Neuron (in vitro differentiated cells): ENCODE results near the gene CAMTA1.

Experiments used
- H2AFZ ChIP-seq: one replicate; pipeline ENCODE4 v1.6.1; 2013; ENCODE audit warnings: low read depth, mild to moderate bottlenecking, inconsistent platforms, low read length, moderate library complexity
- H3K27me3 ChIP-seq: one replicate; pipeline ENCODE4 v1.6.1; 2013; ENCODE audit warnings: low read length; ENCODE audit not compliant: insufficient read depth
- H3K36me3 ChIP-seq: one replicate; pipeline ENCODE4 v1.6.1; 2013; ENCODE audit warnings: low read length; ENCODE audit not compliant: insufficient read depth
- H3K4me1 ChIP-seq: one replicate; pipeline ENCODE4 v1.6.1; 2013; ENCODE audit warnings: low read length; ENCODE audit not compliant: insufficient read depth
- H3K4me3 ChIP-seq: 2 replicates; pipeline ENCODE4 v1.5.1; 2013; ENCODE audit warnings: mild to moderate bottlenecking, low read length, moderate library complexity
- H3K9me3 ChIP-seq: one replicate; pipeline ENCODE4 v1.6.1; 2013; ENCODE audit warnings: low read length

The CAMTA1 gene

GRCh38 chr1:7504438-7504720, 719.1 kb downstream of the CAMTA1 start:
- no peak overlapping the region for H2AFZ ChIP-seq
- H3K9me3 ChIP-seq: no peaks in the 10 kb centered on the region
- no peaks in the 10 kb centered on the region for H3K36me3 ChIP-seq
- H3K27me3 ChIP-seq: peaks cover 2% of the 10 kb centered on the region
- no peaks in the 10 kb centered on the region for H3K4me1 ChIP-seq
- no peak overlapping the region for H3K4me3 ChIP-seq

- H3K27me3 ChIP-seq: peaks cover 2% of the 10 kb centered on the region
- no peak overlapping the region for H2AFZ ChIP-seq
- no peaks in the 10 kb centered on the region for H3K36me3 ChIP-seq
- no peaks in the 10 kb centered on the region for H3K4me1 ChIP-seq
- no peaks in the 10 kb centered on the region for H3K9me3 ChIP-seq
- H3K4me3 ChIP-seq: no peak overlapping the region
These were observed 720.0 kb downstream of the CAMTA1 start for GRCh38 chr1:7505094-7505770.

GRCh38 chr1:7505771-7506453, 720.7 kb downstream of the CAMTA1 start:
- Histone ChIP-seq H3K4me3 (no peak overlapping the region), H2AFZ (no peak overlapping the region), H3K36me3 (no peaks in the 10 kb centered on the region), H3K27me3 (peaks cover 2% of the 10 kb centered on the region), H3K4me1 (no peaks in the 10 kb centered on the region), H3K9me3 (no peaks in the 10 kb centered on the region)

- Histone ChIP-seq H2AFZ (no peak overlapping the region), H3K27me3 (peaks cover 2% of the 10 kb centered on the region), H3K9me3 (no peaks in the 10 kb centered on the region), H3K36me3 (no peaks in the 10 kb centered on the region), H3K4me3 (no peak overlapping the region), H3K4me1 (no peaks in the 10 kb centered on the region)
These were observed 721.4 kb downstream of the CAMTA1 start for GRCh38 chr1:7506454-7507284.

GRCh38 chr1:7507285-7508019, 722.2 kb downstream of the CAMTA1 start:
- Histone ChIP-seq H3K36me3 (no peaks in the 10 kb centered on the region), H3K27me3 (peaks cover 2% of the 10 kb centered on the region), H3K4me1 (no peaks in the 10 kb centered on the region), H2AFZ (no peak overlapping the region), H3K4me3 (no peak overlapping the region), H3K9me3 (no peaks in the 10 kb centered on the region)

GRCh38 chr1:7508052-7508933, 723.0 kb downstream of the CAMTA1 start:
- Histone ChIP-seq H3K36me3 (no peaks in the 10 kb centered on the region), H3K27me3 (peaks cover 6% of the 10 kb centered on the region), H2AFZ (no peak overlapping the region), H3K4me3 (no peak overlapping the region), H3K9me3 (no peaks in the 10 kb centered on the region), H3K4me1 (no peaks in the 10 kb centered on the region)

GRCh38 chr1:7508934-7509519, 723.8 kb downstream of the CAMTA1 start:
- Histone ChIP-seq H3K4me1 (no peaks in the 10 kb centered on the region), H2AFZ (no peak overlapping the region), H3K36me3 (no peaks in the 10 kb centered on the region), H3K9me3 (no peaks in the 10 kb centered on the region), H3K27me3 (peaks cover 6% of the 10 kb centered on the region), H3K4me3 (no peak overlapping the region)

GRCh38 chr1:7509598-7509997, 724.3 kb downstream of the CAMTA1 start:
- Histone ChIP-seq H3K9me3 (no peaks in the 10 kb centered on the region), H3K4me3 (no peak overlapping the region), H3K36me3 (no peaks in the 10 kb centered on the region), H3K27me3 (peaks cover 6% of the 10 kb centered on the region), H3K4me1 (no peaks in the 10 kb centered on the region), H2AFZ (no peak overlapping the region)

GRCh38 chr1:7510389-7510931, 725.2 kb downstream of the CAMTA1 start:
- Histone ChIP-seq H3K4me1 (no peaks in the 10 kb centered on the region), H3K27me3 (peaks cover 6% of the 10 kb centered on the region), H3K36me3 (no peaks in the 10 kb centered on the region), H3K4me3 (no peak overlapping the region), H2AFZ (no peak overlapping the region), H3K9me3 (no peaks in the 10 kb centered on the region)

GRCh38 chr1:7511381-7511780, 726.1 kb downstream of the CAMTA1 start:
- Histone ChIP-seq H3K4me3 (no peak overlapping the region), H3K4me1 (no peaks in the 10 kb centered on the region), H2AFZ (no peak overlapping the region), H3K36me3 (no peaks in the 10 kb centered on the region), H3K27me3 (peaks cover 6% of the 10 kb centered on the region), H3K9me3 (no peaks in the 10 kb centered on the region)

GRCh38 chr1:7513081-7513480, 727.8 kb downstream of the CAMTA1 start:
- H2AFZ ChIP-seq: no peak overlapping the region
- H3K4me1 ChIP-seq: no peaks in the 10 kb centered on the region
- H3K4me3 ChIP-seq: no peak overlapping the region
- H3K9me3 ChIP-seq: no peaks in the 10 kb centered on the region
- H3K36me3 ChIP-seq: no peaks in the 10 kb centered on the region
- H3K27me3 ChIP-seq: peaks cover 6% of the 10 kb centered on the region

- Histone ChIP-seq H3K36me3 (no peaks in the 10 kb centered on the region), H3K9me3 (no peaks in the 10 kb centered on the region), H3K4me3 (no peak overlapping the region), H2AFZ (no peak overlapping the region), H3K27me3 (peaks cover 7% of the 10 kb centered on the region), H3K4me1 (no peaks in the 10 kb centered on the region)
These were observed 729.9 kb downstream of the CAMTA1 start for GRCh38 chr1:7515175-7515574.
